ENCODE measurements around the gene E2F3.
"Not testable (repeated sequence)": the region's sequence is repeated elsewhere in the genome, so short reads cannot be mapped to it uniquely, and the experiment has no call there.

Gene E2F3

DNA sequence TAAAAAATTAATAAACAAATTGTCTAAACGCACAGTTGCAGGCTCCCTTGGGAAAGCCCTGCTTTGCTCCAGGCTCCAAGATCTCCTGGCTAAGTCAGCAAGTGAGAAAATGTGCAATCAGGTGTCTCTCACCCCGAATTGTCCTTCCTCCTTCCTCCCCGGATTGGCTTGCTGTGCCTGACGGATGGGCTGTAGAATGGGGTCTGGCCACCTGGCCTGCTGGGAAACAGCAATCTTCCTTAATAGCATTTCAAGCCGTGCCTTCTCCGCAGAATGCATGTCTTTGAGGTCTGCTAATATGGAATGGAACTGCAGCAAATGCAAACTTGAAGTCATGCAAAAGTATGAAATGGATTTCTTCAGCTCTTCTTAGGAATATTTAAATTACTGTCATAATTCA, 88.9 kb downstream of the E2F3 start:
- TF ChIP-seq CTCF (IDR thresholded peaks at IDR 0.05; ENCODE audit: low read depth, low read length) = no peak
- no peak overlapping the region for H3K4me3 ChIP-seq (ENCODE audit: low read depth, low read length)

DNA sequence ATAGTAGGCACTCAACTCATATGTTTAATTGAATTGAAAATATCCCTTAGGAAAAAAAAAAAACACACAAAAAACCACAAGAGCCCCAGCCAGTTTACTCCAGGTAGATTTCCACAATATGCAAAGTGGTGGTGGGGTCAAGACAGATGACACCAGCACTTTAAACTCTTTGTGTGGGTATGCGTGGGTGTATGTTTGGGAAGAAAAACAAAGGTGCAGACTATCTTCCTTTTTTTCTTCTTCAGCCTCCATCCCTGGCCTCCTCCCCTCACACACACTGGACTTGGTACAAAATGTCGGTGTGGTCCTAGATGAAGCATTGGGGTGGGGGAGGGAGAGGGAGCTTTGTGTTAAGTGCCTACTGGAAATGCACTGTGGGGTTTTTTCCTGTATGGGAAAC, 90.4 kb downstream of the E2F3 start:
- no peak for TF ChIP-seq CTCF (IDR thresholded peaks at IDR 0.05; ENCODE audit: low read depth, low read length)
- H3K4me3 ChIP-seq (ENCODE audit: low read depth, low read length) = no peak overlapping the region

- H3K4me3 ChIP-seq (ENCODE audit: low read depth, low read length) = no peak overlapping the region
- TF ChIP-seq CTCF (IDR thresholded peaks at IDR 0.05; ENCODE audit: low read depth, low read length) = no peak
Measured at GRCh38 chr6:20497216-20498040, 95.7 kb downstream of the E2F3 start.

DNA sequence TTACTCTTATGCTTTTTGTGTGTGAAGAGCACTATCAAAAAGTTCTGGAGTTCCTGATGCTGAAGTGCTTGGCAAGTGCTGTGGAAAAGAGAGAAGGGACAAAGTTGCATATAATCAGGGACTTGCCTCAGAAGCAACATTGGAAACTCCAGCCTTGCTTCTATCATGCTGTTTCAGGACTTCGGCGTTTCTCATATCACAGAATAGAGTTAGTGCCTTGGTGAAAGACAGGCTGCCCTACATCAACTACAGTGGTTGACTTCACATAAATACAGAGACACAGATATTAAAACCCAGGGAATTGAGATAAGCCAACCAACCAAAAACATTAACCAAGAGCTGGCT, 96.3 kb downstream of the E2F3 start:
- H3K4me3 ChIP-seq (ENCODE audit: low read depth, low read length) = no peak overlapping the region
- TF ChIP-seq CTCF (IDR thresholded peaks at IDR 0.05; ENCODE audit: low read depth, low read length) = no peak

- H3K4me3 ChIP-seq (ENCODE audit: low read depth, low read length) = no peak overlapping the region
- TF ChIP-seq CTCF (IDR thresholded peaks at IDR 0.05; ENCODE audit: low read depth, low read length) = no peak
Measured at GRCh38 chr6:20509212-20509611, 107.5 kb downstream of the E2F3 start.

- H3K4me3 ChIP-seq (ENCODE audit: low read depth, low read length) = no peak overlapping the region
- TF ChIP-seq CTCF (IDR thresholded peaks at IDR 0.05; ENCODE audit: low read depth, low read length) = no peak
Measured at GRCh38 chr6:20511852-20512251, 110.2 kb downstream of the E2F3 start.

DNA sequence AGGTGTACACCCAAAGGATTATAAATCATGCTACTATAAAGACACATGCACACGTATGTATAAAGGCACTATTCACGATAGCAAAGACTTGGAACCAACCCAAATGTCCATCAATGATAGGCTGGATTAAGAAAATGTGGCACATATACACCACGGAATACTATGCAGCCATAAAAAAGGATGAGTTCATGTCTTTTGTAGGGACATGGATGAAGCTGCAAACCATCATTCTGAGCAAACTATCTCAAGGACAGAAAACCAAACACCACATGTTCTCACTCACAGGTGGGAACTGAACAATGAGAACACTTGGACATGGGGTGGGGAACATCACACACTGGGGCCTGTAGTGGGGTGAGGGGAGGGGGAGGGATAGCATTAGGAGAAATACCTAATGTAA, 123.5 kb downstream of the E2F3 start:
- H3K4me3 ChIP-seq (ENCODE audit: low read depth, low read length) = not testable (repeated sequence)

DNA sequence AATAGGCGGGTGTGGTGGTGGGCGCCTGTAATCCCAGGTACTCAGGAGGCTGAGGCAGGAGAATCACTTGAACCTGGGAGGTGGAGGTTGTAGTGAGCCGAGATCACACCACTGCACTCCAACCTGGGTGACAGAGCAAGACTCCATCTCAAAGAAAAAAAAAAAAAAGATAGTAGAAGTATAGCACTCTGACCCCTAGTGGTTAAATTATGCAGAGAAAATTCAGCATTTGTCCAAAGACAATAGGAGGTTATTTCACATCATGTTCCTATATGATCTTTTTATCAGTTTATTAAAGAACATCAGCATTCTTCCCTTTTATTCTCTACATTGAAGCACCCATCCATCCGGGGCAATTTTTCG, 127.4 kb downstream of the E2F3 start:
- H3K4me3 ChIP-seq (ENCODE audit: low read depth, low read length) = not testable (repeated sequence)

Measured in WI38 (cell line).